ENCODE measurements around the gene RBFA.

The RBFA gene

GRCh38 chr18:80046431-80046830 is 12.2 kb downstream of the RBFA start:
- TF ChIP-seq CTCF (IDR thresholded peaks at IDR 0.05) = no peak

- TF ChIP-seq CTCF (IDR thresholded peaks at IDR 0.05) = no peak
Measured at GRCh38 chr18:80046961-80047541, 12.8 kb downstream of the RBFA start.

DNA sequence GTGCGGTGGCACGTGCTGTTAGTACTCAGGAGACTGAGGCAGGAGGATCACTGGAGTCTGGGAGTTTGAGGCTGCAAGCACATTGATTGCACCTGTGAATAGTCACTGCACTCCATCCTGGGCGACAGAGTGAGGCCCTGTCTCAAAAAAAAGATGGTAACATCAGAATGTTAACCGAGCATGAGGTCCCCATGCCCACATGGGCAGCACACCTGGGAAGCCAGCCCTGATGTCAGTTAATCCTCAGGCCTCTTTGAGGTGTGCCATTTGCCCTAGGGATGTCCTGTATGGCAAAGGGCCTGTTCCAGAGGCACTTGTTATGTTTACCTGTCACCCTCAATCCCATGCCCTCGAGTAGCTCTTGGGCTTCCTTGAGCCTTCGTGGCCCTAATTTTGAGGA is 16.6 kb downstream of the RBFA start:
- no peak for TF ChIP-seq CTCF (IDR thresholded peaks at IDR 0.05)

GRCh38 chr18:80056095-80056494 is 21.9 kb downstream of the RBFA start:
- TF ChIP-seq CTCF (IDR thresholded peaks at IDR 0.05) = no peak

GRCh38 chr18:80059945-80060344 is 25.7 kb downstream of the RBFA start:
- TF ChIP-seq CTCF (IDR thresholded peaks at IDR 0.05) = no peak

- no peak for TF ChIP-seq CTCF (IDR thresholded peaks at IDR 0.05)
Measured at GRCh38 chr18:80065705-80066104, 31.5 kb downstream of the RBFA start.

GRCh38 chr18:80067321-80067720 is 33.1 kb downstream of the RBFA start:
- TF ChIP-seq CTCF (IDR thresholded peaks at IDR 0.05) = no peak

DNA sequence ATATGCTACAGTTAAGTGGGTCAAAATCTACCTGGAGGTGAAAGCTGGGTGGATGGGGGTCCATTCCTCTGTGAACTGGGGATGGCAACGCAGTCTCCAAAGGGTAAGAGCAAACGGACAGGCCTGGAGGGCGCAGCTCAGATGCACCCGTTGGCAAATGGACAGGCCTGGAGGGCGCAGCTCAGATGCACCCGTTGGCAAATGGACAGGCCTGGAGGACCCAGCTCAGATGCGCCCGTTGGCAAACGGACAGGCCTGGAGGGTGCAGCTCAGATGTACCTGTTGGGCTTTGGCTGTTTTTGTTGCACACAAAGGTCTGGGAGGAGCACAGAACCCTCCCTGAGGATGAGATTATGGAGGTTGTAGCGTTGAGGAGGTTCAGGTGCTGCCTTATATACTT is 33.7 kb downstream of the RBFA start:
- no peak for TF ChIP-seq CTCF (IDR thresholded peaks at IDR 0.05)

Data from LNCAP (cell line).